AG04449 (cell line): ENCODE measurements around the gene IMPACT.

Experiments used
- CTCF ChIA-PET: fragments of 350-600 bp; formaldehyde crosslinking; extraction: SDS; loops from one replicate; lab custom pipeline; 2021; ENCODE audit warnings: antibody characterized with exemption; lab: Yijun Ruan, JAX
- POLR2A ChIA-PET: fragments of 400-600, 350-600 bp; formaldehyde crosslinking; extraction: SDS; loops from one replicate; lab custom pipeline; 2020; ENCODE audit warnings: antibody characterized with exemption, inconsistent platforms; lab: Yijun Ruan, JAX
- DNase-seq: peaks from one replicate; pipeline ENCODE4 v3.0.0-alpha.2; 2010; ENCODE audit warnings: low read depth, low spot score
- H3K4me3 ChIP-seq: 2 replicates; pipeline ENCODE4 v1.5.1; 2011; ENCODE audit warnings: low read depth, mild to moderate bottlenecking, control low read depth, low read length
- CTCF ChIP-seq: IDR thresholded peaks from one replicate; pipeline ENCODE4 v1.5.1; 2011; ENCODE audit warnings: mild to moderate bottlenecking, moderate library complexity, low read length, control low read depth, inconsistent platforms; ENCODE audit not compliant: insufficient read depth; ENCODE audit errors: missing control alignments

Gene IMPACT

GRCh38 chr18:24426398-24427294 lies at the start of gene IMPACT:
Gene IMPACT (plus strand): TSS chr18:24426670. CDS start chr18:24426757, 87 bp downstream.
- ChIA-PET CTCF (interaction anchor here (0.7 to 1.8 kb wide), 5 partner anchors 9 to 68 kb away, joined by 3 to 6 read pairs (median 3); partner anchors contain the start of gene OSBPL1A), POLR2A (interaction anchor here (1.1 to 1.5 kb wide), 3 partner anchors 12 to 29 kb away, joined by 3 to 8 read pairs (median 3); partner anchors contain the start of gene OSBPL1A)
- H3K4me3 ChIP-seq = peak within 1 kb of the TSS; percentile 77
- no peak for TF ChIP-seq CTCF
- DNase-seq = no peak

- H3K4me3 ChIP-seq = no peak overlapping the region
- CTCF ChIA-PET = interaction anchor here (0.9 kb wide), 1 partner anchor 10 kb away, joined by 5 read pairs; no protein-coding TSS in a partner anchor
- no peak for TF ChIP-seq CTCF
- POLR2A ChIA-PET = no interaction called here
- no peak for DNase-seq
Measured at GRCh38 chr18:24378598-24378997, 47.9 kb upstream of the IMPACT start.

- no peak overlapping the region for H3K4me3 ChIP-seq
- POLR2A ChIA-PET = interaction anchor here (0.6 kb wide), 1 partner anchor 751 kb away, joined by 4 read pairs; no protein-coding TSS in a partner anchor
- no peak for DNase-seq
- CTCF ChIA-PET = interaction anchor here (1.1 kb wide), 2 partner anchors 21 to 109 kb away, joined by 3 to 5 read pairs; no protein-coding TSS in a partner anchor
- no peak for TF ChIP-seq CTCF
Measured at GRCh38 chr18:24380163-24380747, 46.2 kb upstream of the IMPACT start.

GRCh38 chr18:24381126-24381525 lies 45.3 kb upstream of the IMPACT start:
- TF ChIP-seq CTCF = no peak
- ChIA-PET CTCF (interaction anchor here (1.1 kb wide), 2 partner anchors 22 to 108 kb away, joined by 3 to 5 read pairs; no protein-coding TSS in a partner anchor), POLR2A (no interaction called here)
- no peak for DNase-seq
- H3K4me3 ChIP-seq = no peak overlapping the region

- no peak for TF ChIP-seq CTCF
- CTCF ChIA-PET = no interaction called here
- no peak overlapping the region for H3K4me3 ChIP-seq
- POLR2A ChIA-PET = no interaction called here
- no peak for DNase-seq
Measured at GRCh38 chr18:24386681-24387080, 39.8 kb upstream of the IMPACT start.
